GM12878 (cell line): ENCODE measurements around the gene SCP2. TPM values are rescaled to one million over a fixed set of nuclear protein-coding genes. Genes with fewer than 3 reads are reported as not detected.

ENCODE experiments used
- ATAC-seq: fragments of 200-7000 bp; cut with Tn5 transposase; 3 replicates; pipeline ENCODE4 v1.9.1; 2020; ENCODE audit warnings: mild to moderate bottlenecking, moderate library complexity
- BruUV-seq: library from RNA; stranded (reverse); fragments of 400-500 nt; replicated peaks from 2 replicates; lab custom pipeline; 2021; lab: Mats Ljungman, UMichigan
- CTCF ChIA-PET: fragments of 300-600 bp; sonication (Branson Sonifier 250); formaldehyde crosslinking; extraction: SDS; loops from one replicate; lab custom pipeline; 2021; ENCODE audit warnings: inconsistent platforms; lab: Yijun Ruan, JAX
- POLR2A ChIA-PET: fragments of 350-600 bp; formaldehyde crosslinking; extraction: SDS; loops from one replicate; lab custom pipeline; 2021; ENCODE audit warnings: inconsistent platforms; lab: Charles Lee
- RAD21 ChIA-PET: fragments of 300-600 bp; sonication (Branson Sonifier 250); formaldehyde crosslinking; loops from one replicate; lab custom pipeline; 2023; ENCODE audit warnings: antibody characterized with exemption; ENCODE audit not compliant: unreplicated experiment; lab: Charles Lee
- SMC1A ChIA-PET: fragments of 300-600 bp; sonication (Branson Sonifier 250); formaldehyde crosslinking; loops from one replicate; lab custom pipeline; 2023; ENCODE audit not compliant: unreplicated experiment, uncharacterized antibody; lab: Charles Lee
- DNase-seq: peaks from one replicate; pipeline ENCODE4 v3.0.0-alpha.2; 2011; ENCODE audit warnings: low read depth, low spot score
- FAIRE-seq: peaks from 3 replicates; lab custom pipeline; 2011; peaks lifted over from hg19 to GRCh38; lab: Jason Lieb, UNC
- H2AFZ ChIP-seq: 2 replicates; pipeline ENCODE4 v1.6.0; 2011; ENCODE audit warnings: low read depth, low read length, control low read depth; ENCODE audit not compliant: control insufficient read depth
- H3K27ac ChIP-seq: 2 replicates; pipeline ENCODE4 v1.5.1; 2011; ENCODE audit warnings: control low read depth; ENCODE audit not compliant: control insufficient read depth, insufficient read depth
- H3K27me3 ChIP-seq, 2 experiments: replicated peaks in 1 of 2; 2 replicates each; pipeline versions ENCODE4 v1.6.0 to v1.6.1; 2011; ENCODE audit warnings: low read length in 1 of 2; ENCODE audit not compliant: control insufficient read depth in 2 of 2, insufficient read depth in 2 of 2
- H3K36me3 ChIP-seq, 2 experiments: 2 replicates each; pipeline ENCODE4 v1.5.1; 2011; ENCODE audit warnings: low read length in 1 of 2; ENCODE audit not compliant: control insufficient read depth in 2 of 2, insufficient read depth in 2 of 2
- H3K4me1 ChIP-seq: 2 replicates; pipeline ENCODE4 v1.6.1; 2011; ENCODE audit warnings: mild to moderate bottlenecking, low read length, moderate library complexity, mixed read lengths; ENCODE audit not compliant: control insufficient read depth, insufficient read depth
- H3K4me2 ChIP-seq: 2 replicates; pipeline ENCODE4 v1.6.0; 2011; ENCODE audit warnings: control low read depth; ENCODE audit not compliant: control insufficient read depth, insufficient read depth
- H3K4me3 ChIP-seq: fragments of 200-600 bp; sonication (generic); 2 replicates; pipeline ENCODE4 v1.5.1; 2016
- H3K79me2 ChIP-seq: 2 replicates; pipeline ENCODE4 v1.6.0; 2011; ENCODE audit warnings: low read length; ENCODE audit not compliant: control insufficient read depth, insufficient read depth
- H3K9ac ChIP-seq: 2 replicates; pipeline ENCODE4 v1.8.0; 2011; ENCODE audit warnings: low read length, control low read depth, mixed read lengths; ENCODE audit not compliant: control insufficient read depth, insufficient read depth
- H3K9me3 ChIP-seq: replicated peaks from 3 replicates; pipeline ENCODE4 v1.5.1; 2011; ENCODE audit warnings: mild to moderate bottlenecking, low read length; ENCODE audit not compliant: control insufficient read depth, insufficient read depth
- H4K20me1 ChIP-seq: 2 replicates; pipeline ENCODE4 v1.6.0; 2011; ENCODE audit not compliant: control insufficient read depth, insufficient read depth
- BCL11A ChIP-seq: IDR thresholded peaks from 2 replicates; pipeline ENCODE4 v1.6.1; 2011; ENCODE audit warnings: low read depth, low read length
- E2F4 ChIP-seq: IDR thresholded peaks from 2 replicates; pipeline ENCODE4 v1.6.1; 2012; ENCODE audit warnings: low read depth, low read length, improper control_type of control experiment
- ESRRA ChIP-seq: IDR thresholded peaks from 2 replicates; pipeline ENCODE4 v1.6.1; 2012; ENCODE audit warnings: mild to moderate bottlenecking, low read length, improper control_type of control experiment
- NKRF ChIP-seq: fragments of 450-650 bp; conservative IDR thresholded peaks from 2 replicates; pipeline ENCODE4 v1.6.1; 2017; ENCODE audit warnings: mild to moderate bottlenecking, moderate library complexity
- RUNX3 ChIP-seq: IDR thresholded peaks from 2 replicates; pipeline ENCODE4 v1.6.1; 2012; ENCODE audit warnings: low read length, inconsistent platforms
- SKIL ChIP-seq: fragments of 450-650 bp; IDR thresholded peaks from 2 replicates; pipeline ENCODE4 v1.6.1; 2017; ENCODE audit warnings: mild to moderate bottlenecking, low read depth, inconsistent platforms; ENCODE audit not compliant: poor library complexity, severe bottlenecking
- SPI1 ChIP-seq: IDR thresholded peaks from 2 replicates; pipeline ENCODE4 v1.6.1; 2011; ENCODE audit warnings: low read depth, mild to moderate bottlenecking, low read length, moderate library complexity, borderline replicate concordance; ENCODE audit not compliant: insufficient read depth
- ZBTB11 ChIP-seq: fragments of 450-650 bp; formaldehyde crosslinking; IDR thresholded peaks from 2 replicates; pipeline ENCODE4 v1.5.0; 2022; ENCODE audit warnings: mild to moderate bottlenecking, missing genetic modification characterization
- WGBS: methylation state at CpG from one replicate; pipeline ENCODE4 v1.1.6; 2016; ENCODE audit warnings: low lambda C conversion rate; ENCODE audit not compliant: insufficient replicate concordance, insufficient coverage; ENCODE audit errors: missing lambda C conversion rate; 5-methylcytosine and 5-hydroxymethylcytosine counted together
- in situ Hi-C: fragments of 300-500 bp; cut with MboI; formaldehyde crosslinking; loops from 9 replicates; pipeline ENCODE4 v1.14.3; 2018; ENCODE audit warnings: mixed read lengths
- intact Hi-C: fragments of 100-400 bp; cut with micrococcal nuclease; formaldehyde crosslinking; loops from one replicate; pipeline ENCODE4 v1.14.2; 2022; ENCODE audit not compliant: unreplicated experiment
- polyA plus RNA-seq, 11 experiments: library from polyadenylated mRNA; depleted of rRNA in 4 of 11; unstranded in 6 of 11; stranded (reverse) in 5 of 11; fragments of >200 nt; fragmentation: Nextera tagmentation in 4 of 11; fragmentation: Illumina TruSeq in 1 of 11; extraction: Ambion mirVana in 4 of 11; extraction: Trizol in 1 of 11; gene quantifications; 1 replicate in 1 of 11; 2 replicates in 10 of 11; pipeline versions ENCODE4 v1.2.1 to v1.2.3, GENCODE V29; 2011 to 2016; ENCODE audit warnings: inconsistent platforms in 2 of 11, missing spikeins in 2 of 11, low read depth in 1 of 11
- total RNA-seq, 4 experiments: library from RNA; depleted of rRNA in 3 of 4; stranded (reverse); fragments of >200 nt in 3 of 4; fragmentation: Illumina TruSeq in 1 of 4; extraction: Trizol in 1 of 4; gene quantifications; 2 replicates each; pipeline versions ENCODE4 v1.2.1 to v1.2.3, GENCODE V29; 2013 to 2021

SCP2 gene
- total and polyA plus RNA-seq, 10 of the 15 experiments (the other 5 are each of a cell fraction or from before 2014, with no cell fraction given): 74.3 to 327 (median 127) TPM

- TF ChIP-seq ZBTB11 (CRISPR knock-in tag) (no peak), ESRRA (no peak), E2F4 (no peak)
Observed at GRCh38 chr1:52901384-52901783, 25.7 kb upstream of the SCP2 start (continued).

- Histone ChIP-seq H3K9me3 (no peaks in the 10 kb centered on the region), H4K20me1 (no peaks in the 10 kb centered on the region), H3K4me2 (no peak overlapping the region), H3K79me2 (no peaks in the 10 kb centered on the region), H3K4me3 (no peak overlapping the region), H3K9ac (no peak overlapping the region), H3K36me3 (peaks cover 0 to 1% of the 10 kb centered on the region in 2 experiments; a peak in 2 of 4 replicates), H2AFZ (no peak overlapping the region), H3K4me1 (no peaks in the 10 kb centered on the region), H3K27ac (no peak overlapping the region), H3K27me3 (no peaks in the 10 kb centered on the region)
- POLR2A ChIA-PET: interaction anchor here (0.6 to 0.7 kb wide), 2 partner anchors 197 to 361 kb away, joined by 3 to 4 read pairs; no protein-coding TSS in a partner anchor
- no TSS peak for BruUV-seq
- FAIRE-seq: no peak
- SMC1A ChIA-PET: interaction anchor here (0.6 to 0.8 kb wide), 3 partner anchors 23 to 71 kb away, joined by 3 to 4 read pairs (median 3); no protein-coding TSS in a partner anchor
- RAD21 ChIA-PET: no interaction called here
- peak; percentile 17; the same call in 2 of the 3 replicates for ATAC-seq
- in situ Hi-C loops: loop anchor here (25.0 kb wide), 1 partner anchor 283 kb away; the partner anchor contains the start of gene CPT2
- TF ChIP-seq RUNX3 (0 out of 2 replicates have a peak, but pooled peaks have one; percentile 33), NKRF (no peak), BCL11A (no peak), SKIL (no peak), SPI1 (peak; percentile 44; the same call in 1 of the 2 replicates)
- 97% methylated on average over 13 of the region's 13 CpGs for WGBS
- intact Hi-C loops: no loop called here
- CTCF ChIA-PET: interaction anchor here (0.7 to 2.8 kb wide), 5 partner anchors 14 to 672 kb away, joined by 3 to 17 read pairs (median 3); partner anchors contain the start of gene ECHDC2
- DNase-seq: no peak
Observed at GRCh38 chr1:52904208-52904926, 22.7 kb upstream of the SCP2 start.
